HEK293 (cell line): ENCODE measurements around the gene POU4F2.

Experiments
- CTCF ChIA-PET: fragments of 350-600 bp; formaldehyde crosslinking; extraction: SDS; loops from one replicate; lab custom pipeline; 2021; ENCODE audit warnings: antibody characterized with exemption; lab: Yijun Ruan, JAX
- POLR2A ChIA-PET: fragments of 300-600 bp; formaldehyde crosslinking; extraction: SDS; loops from one replicate; lab custom pipeline; 2020; ENCODE audit warnings: antibody characterized with exemption, inconsistent platforms; lab: Yijun Ruan, JAX
- H3K27ac ChIP-seq: fragments of 200-500 bp; sonication (Bioruptor generic); 2 replicates; pipeline ENCODE4 v1.5.1; 2014; ENCODE audit warnings: low read depth, low read length, control low read depth, inconsistent platforms; ENCODE audit errors: extremely low read depth
- H3K36me3 ChIP-seq, 2 experiments: fragments of 200-500 bp in 1 of 2; sonication (Bioruptor generic) in 1 of 2; 1 replicate in 1 of 2; 2 replicates in 1 of 2; pipeline ENCODE4 v1.5.1; 2014 to 2017; ENCODE audit warnings: inconsistent platforms in 2 of 2, low read length in 2 of 2; ENCODE audit not compliant: control insufficient read depth in 2 of 2, insufficient read depth in 1 of 2
- H3K4me1 ChIP-seq: fragments of 200-500 bp; sonication (Bioruptor generic); 2 replicates; pipeline ENCODE4 v1.5.1; 2014; ENCODE audit warnings: mild to moderate bottlenecking, low read length, inconsistent platforms; ENCODE audit not compliant: control insufficient read depth, insufficient read depth
- H3K4me3 ChIP-seq: 2 replicates; pipeline ENCODE4 v1.5.1; 2011; ENCODE audit warnings: low read depth, mild to moderate bottlenecking, control low read depth, low read length, moderate library complexity
- H3K9me3 ChIP-seq: fragments of 200-500 bp; sonication (Bioruptor generic); 2 replicates; pipeline ENCODE4 v1.5.1; 2014; ENCODE audit warnings: low read depth, low read length, inconsistent platforms; ENCODE audit not compliant: control insufficient read depth, insufficient read depth
- FEZF1 ChIP-seq: fragments of 450-650 bp; formaldehyde crosslinking; IDR thresholded peaks from 2 replicates; pipeline ENCODE4 v1.5.1; 2016; ENCODE audit warnings: missing biosample characterization, missing genetic modification characterization
- GLIS1 ChIP-seq: fragments of 450-650 bp; formaldehyde crosslinking; IDR thresholded peaks from 2 replicates; pipeline ENCODE4 v1.5.1; 2016; ENCODE audit warnings: missing biosample characterization, missing genetic modification characterization
- TCF7L2 ChIP-seq: IDR thresholded peaks from 2 replicates; pipeline ENCODE4 v1.6.1; 2011; ENCODE audit warnings: low read depth, mild to moderate bottlenecking, inconsistent platforms, low read length, moderate library complexity, borderline replicate concordance
- ZFP37 ChIP-seq: fragments of 450-650 bp; formaldehyde crosslinking; IDR thresholded peaks from 2 replicates; pipeline ENCODE4 v1.5.1; 2016; ENCODE audit warnings: missing biosample characterization, missing genetic modification characterization
- ZNF146 ChIP-seq: fragments of 450-650 bp; formaldehyde crosslinking; IDR thresholded peaks from 2 replicates; pipeline ENCODE4 v1.5.1; 2016; ENCODE audit warnings: missing biosample characterization, missing genetic modification characterization
- ZNF157 ChIP-seq: fragments of 450-650 bp; formaldehyde crosslinking; IDR thresholded peaks from 2 replicates; pipeline ENCODE4 v1.5.1; 2016; ENCODE audit warnings: missing biosample characterization, missing genetic modification characterization
- ZNF214 ChIP-seq: fragments of 450-650 bp; formaldehyde crosslinking; IDR thresholded peaks from 2 replicates; pipeline ENCODE4 v1.5.1; 2017; ENCODE audit warnings: missing biosample characterization, mild to moderate bottlenecking, missing genetic modification characterization, borderline replicate concordance
- ZNF274 ChIP-seq, 2 experiments: fragments of 200-500 bp in 1 of 2; fragments of 450-650 bp in 1 of 2; sonication (Bioruptor generic) in 1 of 2; formaldehyde crosslinking in 1 of 2; IDR thresholded peaks; 2 replicates each; pipeline versions ENCODE4 v1.5.1 to v1.6.1; 2014 to 2016; ENCODE audit warnings: borderline replicate concordance in 1 of 2, inconsistent platforms in 1 of 2, low read length in 1 of 2, missing biosample characterization in 1 of 2, missing genetic modification characterization in 1 of 2
- ZNF426 ChIP-seq: fragments of 450-650 bp; formaldehyde crosslinking; IDR thresholded peaks from 2 replicates; pipeline ENCODE4 v1.5.1; 2017; ENCODE audit warnings: missing biosample characterization, missing genetic modification characterization, mild to moderate bottlenecking, inconsistent platforms, moderate library complexity
- ZNF521 ChIP-seq: fragments of 450-650 bp; formaldehyde crosslinking; IDR thresholded peaks from 2 replicates; pipeline ENCODE4 v1.5.1; 2017; ENCODE audit warnings: missing biosample characterization, mild to moderate bottlenecking, missing genetic modification characterization
- ZNF580 ChIP-seq: fragments of 450-650 bp; formaldehyde crosslinking; IDR thresholded peaks from 2 replicates; pipeline ENCODE4 v1.5.1; 2016; ENCODE audit warnings: missing biosample characterization, missing genetic modification characterization
- ZNF596 ChIP-seq: fragments of 450-650 bp; IDR thresholded peaks from 2 replicates; pipeline ENCODE4 v1.5.0; 2018; ENCODE audit warnings: missing biosample characterization, mild to moderate bottlenecking, missing genetic modification characterization, moderate library complexity
- ZNF692 ChIP-seq: fragments of 450-650 bp; formaldehyde crosslinking; IDR thresholded peaks from 2 replicates; pipeline ENCODE4 v1.5.1; 2016; ENCODE audit warnings: missing biosample characterization, missing genetic modification characterization
- ZNF776 ChIP-seq: fragments of 450-650 bp; formaldehyde crosslinking; IDR thresholded peaks from 2 replicates; pipeline ENCODE4 v1.5.0; 2017; ENCODE audit warnings: missing biosample characterization, missing genetic modification characterization, borderline replicate concordance
- ZNF791 ChIP-seq: fragments of 450-650 bp; formaldehyde crosslinking; IDR thresholded peaks from 2 replicates; pipeline ENCODE4 v1.5.1; 2016; ENCODE audit warnings: missing biosample characterization, missing genetic modification characterization
- ZNF830 ChIP-seq: fragments of 450-650 bp; IDR thresholded peaks from 2 replicates; pipeline ENCODE4 v1.5.0; 2018; ENCODE audit warnings: missing biosample characterization, missing genetic modification characterization, low read depth, mild to moderate bottlenecking, moderate library complexity
- TF ChIP-seq, protein P1 (sequence below): fragments of 450-650 bp; IDR thresholded peaks from 2 replicates; pipeline ENCODE4 v1.5.1; 2018; ENCODE audit warnings: missing biosample characterization, mild to moderate bottlenecking, missing genetic modification characterization
- TF ChIP-seq, protein P2 (sequence below): fragments of 450-650 bp; formaldehyde crosslinking; IDR thresholded peaks from 2 replicates; pipeline ENCODE4 v1.5.0; 2017; ENCODE audit warnings: missing biosample characterization, missing genetic modification characterization, borderline replicate concordance
- TF ChIP-seq, protein P3 (sequence below): sonication (generic); formaldehyde crosslinking; IDR thresholded peaks from 2 replicates; pipeline ENCODE4 v1.8.1; 2022; ENCODE audit warnings: mild to moderate bottlenecking, moderate library complexity, missing genetic modification reagents
- TF ChIP-seq, protein P4 (sequence below): fragments of 450-650 bp; formaldehyde crosslinking; IDR thresholded peaks from 2 replicates; pipeline ENCODE4 v1.5.1; 2016; ENCODE audit warnings: missing biosample characterization, missing genetic modification characterization

POU4F2 gene

GRCh38 chr4:146648461-146648783 lies 9.7 kb downstream of the POU4F2 start:
- Histone ChIP-seq H3K9me3 (no peaks in the 10 kb centered on the region), H3K4me1 (no peaks in the 10 kb centered on the region), H3K4me3 (no peak overlapping the region)
- TF ChIP-seq FEZF1 (tag by site-specific recombination): no peak
- no peak for TF ChIP-seq ZFP37 (tag by site-specific recombination)
- TF ChIP-seq ZNF830 (tag by site-specific recombination): no peak
- no peak for TF ChIP-seq ZNF776
- TF ChIP-seq ZNF791 (tag by site-specific recombination): no peak
- TF ChIP-seq TCF7L2: no peak
- TF ChIP-seq, all 188 proteins: peak for 0
- ChIA-PET CTCF (interaction anchor here (0.6 kb wide), 1 partner anchor 178 kb away, joined by 3 read pairs; no protein-coding TSS in a partner anchor), POLR2A (no interaction called here)
- H3K27ac ChIP-seq: no peak overlapping the region
- no peaks in the 10 kb centered on the region for H3K36me3 ChIP-seq

GRCh38 chr4:146649232-146649631 lies 10.5 kb downstream of the POU4F2 start:
- no peaks in the 10 kb centered on the region for H3K9me3 ChIP-seq
- TF ChIP-seq ZNF692 (tag by site-specific recombination): no peak
- ChIA-PET POLR2A (no interaction called here), CTCF (no interaction called here)
- no peaks in the 10 kb centered on the region for H3K36me3 ChIP-seq
- no peak overlapping the region for H3K27ac ChIP-seq
- no peaks in the 10 kb centered on the region for H3K4me1 ChIP-seq
- H3K4me3 ChIP-seq: no peak overlapping the region

DNA sequence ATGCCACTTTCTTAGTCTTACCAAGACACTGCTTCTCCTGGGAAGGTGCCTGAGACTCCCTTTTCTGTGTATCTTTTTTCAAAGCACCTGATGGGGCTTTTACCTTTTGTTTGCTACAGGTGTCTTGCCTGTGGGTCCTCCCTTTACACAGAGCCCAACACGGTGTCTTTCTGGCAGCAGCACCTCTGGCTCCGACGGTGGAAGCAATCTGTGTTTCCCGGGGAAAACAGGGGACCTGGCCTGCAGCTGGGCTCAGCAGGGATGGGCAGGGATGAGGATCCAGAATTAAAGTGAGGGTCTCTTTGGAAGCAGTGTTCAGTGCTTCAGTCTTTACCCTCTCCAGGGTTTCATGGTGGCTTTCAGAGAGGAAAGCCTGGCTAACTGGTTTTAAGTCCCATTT lies 11.3 kb downstream of the POU4F2 start:
- no peak for TF ChIP-seq GLIS1 (tag by site-specific recombination)
- no peak for TF ChIP-seq ZNF146 (tag by site-specific recombination)
- no peak for TF ChIP-seq ZNF214 (tag by site-specific recombination)
- TF ChIP-seq ZNF580 (tag by site-specific recombination): no peak
- TF ChIP-seq, protein P1, sequence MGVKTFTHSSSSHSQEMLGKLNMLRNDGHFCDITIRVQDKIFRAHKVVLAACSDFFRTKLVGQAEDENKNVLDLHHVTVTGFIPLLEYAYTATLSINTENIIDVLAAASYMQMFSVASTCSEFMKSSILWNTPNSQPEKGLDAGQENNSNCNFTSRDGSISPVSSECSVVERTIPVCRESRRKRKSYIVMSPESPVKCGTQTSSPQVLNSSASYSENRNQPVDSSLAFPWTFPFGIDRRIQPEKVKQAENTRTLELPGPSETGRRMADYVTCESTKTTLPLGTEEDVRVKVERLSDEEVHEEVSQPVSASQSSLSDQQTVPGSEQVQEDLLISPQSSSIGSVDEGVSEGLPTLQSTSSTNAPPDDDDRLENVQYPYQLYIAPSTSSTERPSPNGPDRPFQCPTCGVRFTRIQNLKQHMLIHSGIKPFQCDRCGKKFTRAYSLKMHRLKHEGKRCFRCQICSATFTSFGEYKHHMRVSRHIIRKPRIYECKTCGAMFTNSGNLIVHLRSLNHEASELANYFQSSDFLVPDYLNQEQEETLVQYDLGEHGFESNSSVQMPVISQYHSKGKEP (tag by site-specific recombination): no peak
- TF ChIP-seq ZNF274 (IDR thresholded peaks at IDR 0.05; ENCODE audit: low read length): no peak
- no peak for TF ChIP-seq ZNF274 (tag by site-specific recombination; IDR thresholded peaks at IDR 0.05; ENCODE audit: borderline replicate concordance)
- no peak for TF ChIP-seq ZNF596
- TF ChIP-seq, protein P2, sequence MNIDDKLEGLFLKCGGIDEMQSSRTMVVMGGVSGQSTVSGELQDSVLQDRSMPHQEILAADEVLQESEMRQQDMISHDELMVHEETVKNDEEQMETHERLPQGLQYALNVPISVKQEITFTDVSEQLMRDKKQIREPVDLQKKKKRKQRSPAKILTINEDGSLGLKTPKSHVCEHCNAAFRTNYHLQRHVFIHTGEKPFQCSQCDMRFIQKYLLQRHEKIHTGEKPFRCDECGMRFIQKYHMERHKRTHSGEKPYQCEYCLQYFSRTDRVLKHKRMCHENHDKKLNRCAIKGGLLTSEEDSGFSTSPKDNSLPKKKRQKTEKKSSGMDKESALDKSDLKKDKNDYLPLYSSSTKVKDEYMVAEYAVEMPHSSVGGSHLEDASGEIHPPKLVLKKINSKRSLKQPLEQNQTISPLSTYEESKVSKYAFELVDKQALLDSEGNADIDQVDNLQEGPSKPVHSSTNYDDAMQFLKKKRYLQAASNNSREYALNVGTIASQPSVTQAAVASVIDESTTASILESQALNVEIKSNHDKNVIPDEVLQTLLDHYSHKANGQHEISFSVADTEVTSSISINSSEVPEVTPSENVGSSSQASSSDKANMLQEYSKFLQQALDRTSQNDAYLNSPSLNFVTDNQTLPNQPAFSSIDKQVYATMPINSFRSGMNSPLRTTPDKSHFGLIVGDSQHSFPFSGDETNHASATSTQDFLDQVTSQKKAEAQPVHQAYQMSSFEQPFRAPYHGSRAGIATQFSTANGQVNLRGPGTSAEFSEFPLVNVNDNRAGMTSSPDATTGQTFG (tag by site-specific recombination): no peak
- TF ChIP-seq ZNF521 (tag by site-specific recombination): no peak
- no peak for TF ChIP-seq ZNF426 (tag by site-specific recombination)
- TF ChIP-seq, protein P3, sequence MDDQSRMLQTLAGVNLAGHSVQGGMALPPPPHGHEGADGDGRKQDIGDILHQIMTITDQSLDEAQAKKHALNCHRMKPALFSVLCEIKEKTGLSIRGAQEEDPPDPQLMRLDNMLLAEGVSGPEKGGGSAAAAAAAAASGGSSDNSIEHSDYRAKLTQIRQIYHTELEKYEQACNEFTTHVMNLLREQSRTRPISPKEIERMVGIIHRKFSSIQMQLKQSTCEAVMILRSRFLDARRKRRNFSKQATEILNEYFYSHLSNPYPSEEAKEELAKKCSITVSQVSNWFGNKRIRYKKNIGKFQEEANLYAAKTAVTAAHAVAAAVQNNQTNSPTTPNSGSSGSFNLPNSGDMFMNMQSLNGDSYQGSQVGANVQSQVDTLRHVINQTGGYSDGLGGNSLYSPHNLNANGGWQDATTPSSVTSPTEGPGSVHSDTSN: no peak
- TF ChIP-seq, protein P4, sequence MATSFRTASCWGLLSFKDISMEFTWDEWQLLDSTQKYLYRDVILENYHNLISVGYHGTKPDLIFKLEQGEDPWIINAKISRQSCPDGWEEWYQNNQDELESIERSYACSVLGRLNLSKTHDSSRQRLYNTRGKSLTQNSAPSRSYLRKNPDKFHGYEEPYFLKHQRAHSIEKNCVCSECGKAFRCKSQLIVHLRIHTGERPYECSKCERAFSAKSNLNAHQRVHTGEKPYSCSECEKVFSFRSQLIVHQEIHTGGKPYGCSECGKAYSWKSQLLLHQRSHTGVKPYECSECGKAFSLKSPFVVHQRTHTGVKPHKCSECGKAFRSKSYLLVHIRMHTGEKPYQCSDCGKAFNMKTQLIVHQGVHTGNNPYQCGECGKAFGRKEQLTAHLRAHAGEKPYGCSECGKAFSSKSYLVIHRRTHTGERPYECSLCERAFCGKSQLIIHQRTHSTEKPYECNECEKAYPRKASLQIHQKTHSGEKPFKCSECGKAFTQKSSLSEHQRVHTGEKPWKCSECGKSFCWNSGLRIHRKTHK: no peak
- no peak for TF ChIP-seq ZNF157 (tag by site-specific recombination)
- no peak overlapping the region for H3K27ac ChIP-seq
- ChIA-PET POLR2A (no interaction called here), CTCF (no interaction called here)
- no peaks in the 10 kb centered on the region for H3K36me3 ChIP-seq
- H3K4me1 ChIP-seq: no peaks in the 10 kb centered on the region; the same call in 1 of the 2 replicates
- no peaks in the 10 kb centered on the region for H3K9me3 ChIP-seq
- H3K4me3 ChIP-seq: no peak overlapping the region
